GM13976 (cell line): ENCODE data around the gene CIB4.

Experiments
- DNase-seq: peaks from one replicate; pipeline ENCODE4 v3.0.0; 2012; ENCODE audit warnings: low spot score
- CTCF ChIP-seq: IDR thresholded peaks from 2 replicates; pipeline ENCODE4 v1.5.1; 2012; ENCODE audit warnings: borderline replicate concordance, mild to moderate bottlenecking; ENCODE audit not compliant: insufficient read depth; ENCODE audit errors: extremely low read depth, missing control alignments, control extremely low read depth
- in situ Hi-C: fragments of 300-500 bp; cut with MboI; formaldehyde crosslinking; loops from one replicate; pipeline ENCODE4 v1.12.0; 2022; ENCODE audit warnings: low sequenced_read_pairs, mixed read lengths, inconsistent platforms; ENCODE audit not compliant: unreplicated experiment

CIB4 gene

GRCh38 chr2:26609839-26610277 lies 31.3 kb downstream of the CIB4 start:
- in situ Hi-C loops = loop anchor here (10.0 kb wide), 1 partner anchor 135 kb away; no protein-coding TSS in a partner anchor
- DNase-seq = no peak

DNA sequence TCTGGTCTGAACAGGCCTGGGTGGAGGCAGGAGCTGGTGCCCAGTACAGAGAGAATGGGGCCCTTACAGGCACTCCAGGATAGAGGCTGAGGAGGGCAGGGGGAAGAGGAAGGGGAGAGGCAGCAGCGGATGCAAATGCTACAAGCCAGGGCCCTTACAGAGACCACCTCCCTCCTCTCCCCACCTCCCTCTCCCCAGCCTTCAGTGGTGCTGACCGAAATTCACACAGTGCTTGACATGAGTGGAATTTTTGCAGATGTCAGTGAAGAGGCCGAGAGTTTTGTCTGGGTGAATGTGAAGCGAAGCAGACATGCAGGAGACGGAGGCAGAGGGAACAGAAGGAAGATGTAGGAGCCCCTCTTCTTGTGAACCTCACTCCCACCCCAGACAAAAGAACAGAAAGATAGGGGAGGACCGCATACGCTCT lies 31.9 kb downstream of the CIB4 start:
- in situ Hi-C loops = loop anchor here (10.0 kb wide), 1 partner anchor 136 kb away; no protein-coding TSS in a partner anchor
- no peak for TF ChIP-seq CTCF
- no peak for DNase-seq

More at GRCh38 chr2:26609839-26610277, 31.3 kb downstream of the CIB4 start:
- TF ChIP-seq CTCF = no peak

DNA sequence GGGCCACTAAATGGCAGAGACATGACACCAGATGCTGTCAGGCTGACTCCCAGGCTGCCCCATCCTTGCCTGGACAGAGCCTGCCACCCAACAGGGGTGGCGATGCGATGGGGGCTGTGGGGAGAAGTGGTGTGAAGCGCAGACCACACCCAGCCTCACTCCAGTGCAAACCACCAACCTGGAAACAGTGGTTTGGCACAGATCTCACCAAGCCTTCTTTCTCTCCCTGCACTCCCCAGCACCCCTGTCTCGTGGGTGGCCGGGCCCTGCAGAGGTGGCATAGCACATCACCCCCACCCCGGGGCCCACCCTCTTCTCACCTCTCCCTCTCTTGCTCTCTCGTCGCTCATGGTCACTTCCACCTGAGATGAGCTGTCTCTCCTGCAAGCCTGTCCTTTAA lies 32.6 kb downstream of the CIB4 start:
- in situ Hi-C loops = loop anchor here (10.0 kb wide), 1 partner anchor 136 kb away; no protein-coding TSS in a partner anchor
- no peak for DNase-seq
- TF ChIP-seq CTCF = no peak

DNA sequence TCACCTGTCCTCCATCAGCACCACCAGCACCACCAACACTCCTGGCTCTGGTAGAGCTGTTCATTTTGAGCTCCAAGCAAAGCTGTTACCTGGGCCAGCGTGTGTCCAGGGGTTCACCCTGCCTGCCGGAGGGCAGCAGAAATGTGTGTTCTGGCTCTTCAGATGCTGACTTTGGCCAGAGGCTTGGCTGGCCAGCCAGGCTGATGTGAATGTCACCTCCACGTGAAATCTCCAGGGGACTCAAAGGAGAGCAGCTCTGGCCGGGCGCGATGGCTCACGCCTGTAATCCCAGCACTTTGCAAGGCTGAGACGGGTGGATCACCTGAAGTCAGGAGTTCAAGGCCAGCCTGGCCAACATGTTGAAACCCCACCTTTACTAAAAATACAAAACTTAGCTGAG lies 33.5 kb downstream of the CIB4 start:
- in situ Hi-C loops = loop anchor here (10.0 kb wide), 1 partner anchor 137 kb away; no protein-coding TSS in a partner anchor
- TF ChIP-seq CTCF = no peak
- no peak for DNase-seq

- in situ Hi-C loops = loop anchor here (10.0 kb wide), 1 partner anchor 138 kb away; no protein-coding TSS in a partner anchor
- DNase-seq = no peak
- TF ChIP-seq CTCF = no peak
Measured at GRCh38 chr2:26606847-26607190, 34.3 kb downstream of the CIB4 start.

DNA sequence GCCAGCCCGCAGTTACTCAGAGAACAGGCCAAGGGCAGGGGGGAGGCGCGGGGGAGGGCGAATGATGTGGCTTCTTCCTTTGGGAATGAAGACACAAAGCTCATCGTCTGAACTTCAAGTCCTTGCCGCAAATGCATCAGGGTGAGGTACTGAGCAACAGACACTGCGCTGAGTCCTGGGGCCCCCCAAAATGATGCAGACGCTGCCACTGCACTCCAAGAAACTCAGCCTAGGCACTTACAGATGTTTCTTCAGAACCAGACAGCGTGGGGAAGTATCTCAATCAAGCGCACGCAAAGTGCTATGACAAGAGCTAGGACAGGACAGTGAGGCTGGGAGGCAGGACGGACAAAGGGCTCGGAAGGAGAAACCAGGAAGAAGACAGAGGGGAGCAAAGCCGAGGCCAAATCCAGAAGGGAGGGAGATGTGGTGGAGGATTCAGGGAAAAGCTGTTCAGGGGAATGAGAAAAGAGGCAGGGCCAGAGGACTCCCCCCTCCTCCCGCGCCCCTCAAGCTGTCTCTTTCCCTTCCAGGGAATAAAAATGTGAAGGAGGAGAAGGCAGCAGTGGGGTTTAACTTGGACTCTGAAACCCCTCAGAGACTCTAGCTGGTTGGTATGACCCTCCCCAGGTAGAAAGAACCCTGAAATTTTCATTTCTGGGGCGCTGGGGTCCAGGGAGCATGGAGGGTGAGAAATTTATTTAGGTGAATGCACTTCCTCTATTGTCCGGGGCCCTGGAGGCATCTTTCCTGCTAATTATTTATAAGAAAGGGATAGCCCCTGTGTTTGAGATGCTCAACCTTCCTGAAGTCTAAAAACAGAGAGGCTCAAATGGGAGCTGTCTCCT lies 34.9 kb downstream of the CIB4 start:
- no peak for TF ChIP-seq CTCF
- in situ Hi-C loops = loop anchor here (10.0 kb wide), 1 partner anchor 139 kb away; no protein-coding TSS in a partner anchor

More for the DNA sequence above, 34.9 kb downstream of the CIB4 start:
- DNase-seq = no peak
